GM19452 (cell line): ENCODE measurements around the gene ICE2.

Source experiments
- ATAC-seq: cut with Tn5 transposase; IDR thresholded peaks from one replicate; pipeline ENCODE4 v1.9.1; 2021; ENCODE audit not compliant: unreplicated experiment

ICE2 gene

DNA sequence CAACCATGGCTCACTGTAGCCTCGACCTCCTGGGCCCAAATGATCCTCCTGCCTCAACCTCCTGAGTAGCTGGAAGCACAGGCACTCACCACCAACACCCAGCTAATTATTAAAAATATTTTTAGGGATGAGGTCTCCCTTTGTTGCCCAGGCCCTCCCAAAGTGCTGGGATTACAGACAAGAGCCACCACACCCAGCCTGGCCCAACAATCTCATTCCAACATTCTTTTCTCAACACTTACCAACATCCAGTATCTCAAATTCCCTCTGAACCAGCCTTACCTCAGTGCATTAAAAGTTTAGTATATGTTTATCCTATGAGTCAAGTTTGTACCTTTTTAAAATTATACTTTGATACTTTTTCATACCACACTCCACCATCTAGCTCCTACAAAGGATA lies 106.2 kb downstream of the ICE2 start:
- no peak for ATAC-seq

DNA sequence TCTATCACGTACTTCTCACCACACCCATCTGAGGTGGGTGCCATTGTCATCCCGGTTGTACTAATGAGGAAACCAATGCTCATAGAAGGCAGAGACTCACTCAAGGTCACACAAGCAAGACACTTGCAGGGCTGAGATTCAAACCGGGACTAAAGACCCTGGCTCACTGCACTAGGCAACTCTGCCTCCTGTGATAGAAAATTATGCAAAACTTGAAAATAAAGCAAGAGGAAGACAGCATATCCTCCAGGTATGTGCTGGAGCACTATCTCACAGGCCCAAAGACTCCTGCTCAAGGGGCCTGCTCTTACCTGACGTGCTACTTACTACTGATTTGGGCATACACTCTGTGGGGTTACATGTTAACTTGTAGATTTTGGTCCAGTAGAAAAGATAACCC lies 106.7 kb downstream of the ICE2 start:
- no peak for ATAC-seq

DNA sequence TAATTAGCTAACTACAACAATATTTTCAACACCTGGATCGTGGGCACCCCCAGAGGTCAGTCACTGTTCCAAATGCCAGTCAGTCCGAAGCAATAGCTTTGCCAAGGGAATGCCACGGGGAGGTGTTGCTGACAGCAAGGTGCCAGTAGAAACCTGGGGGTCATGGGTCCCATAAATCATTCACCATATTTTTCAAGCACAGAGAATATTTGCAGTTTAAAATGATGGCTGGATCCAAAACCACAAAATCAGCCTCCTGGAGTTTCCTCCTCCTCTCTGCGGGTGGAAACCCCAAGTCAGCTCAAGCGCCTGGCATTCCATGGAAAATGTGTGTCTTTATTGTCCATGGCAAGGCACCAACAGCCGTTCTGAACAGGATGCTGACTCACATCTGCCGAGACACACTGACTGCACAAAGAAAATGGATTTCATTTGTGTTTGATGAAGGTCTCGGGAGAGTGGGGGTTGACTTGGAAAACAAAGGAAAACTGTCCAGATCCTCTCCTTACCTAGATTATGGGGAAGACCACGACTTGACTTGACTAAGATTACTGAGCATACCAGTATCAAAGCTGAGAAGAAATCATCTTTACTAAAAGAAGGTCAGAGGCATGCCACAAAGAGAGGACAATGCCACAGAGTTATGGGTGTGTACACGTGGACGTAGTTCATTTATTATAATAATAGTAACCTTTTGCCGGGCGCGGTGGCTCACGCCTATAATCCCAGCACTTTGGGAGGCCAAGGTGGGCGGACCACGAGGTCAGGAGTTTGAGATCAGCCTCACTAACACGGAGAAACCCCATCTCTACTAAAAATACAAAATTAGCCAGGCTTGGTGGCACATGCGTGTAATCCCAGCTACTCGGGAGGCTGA lies 107.5 kb downstream of the ICE2 start:
- no peak for ATAC-seq

DNA sequence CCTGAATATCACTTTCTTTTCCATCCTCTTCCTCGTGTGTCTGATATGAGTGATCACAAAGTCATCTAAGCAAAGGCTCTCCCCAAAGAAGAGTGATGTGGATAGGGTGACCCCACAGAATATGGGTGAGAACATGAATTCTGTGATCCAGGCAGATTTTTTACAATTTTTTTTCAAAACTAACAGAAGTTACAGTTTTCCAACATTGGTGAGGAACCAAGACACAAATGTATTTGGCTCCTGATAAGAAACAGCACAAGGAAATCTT lies 108.1 kb downstream of the ICE2 start:
- ATAC-seq, result no peak

DNA sequence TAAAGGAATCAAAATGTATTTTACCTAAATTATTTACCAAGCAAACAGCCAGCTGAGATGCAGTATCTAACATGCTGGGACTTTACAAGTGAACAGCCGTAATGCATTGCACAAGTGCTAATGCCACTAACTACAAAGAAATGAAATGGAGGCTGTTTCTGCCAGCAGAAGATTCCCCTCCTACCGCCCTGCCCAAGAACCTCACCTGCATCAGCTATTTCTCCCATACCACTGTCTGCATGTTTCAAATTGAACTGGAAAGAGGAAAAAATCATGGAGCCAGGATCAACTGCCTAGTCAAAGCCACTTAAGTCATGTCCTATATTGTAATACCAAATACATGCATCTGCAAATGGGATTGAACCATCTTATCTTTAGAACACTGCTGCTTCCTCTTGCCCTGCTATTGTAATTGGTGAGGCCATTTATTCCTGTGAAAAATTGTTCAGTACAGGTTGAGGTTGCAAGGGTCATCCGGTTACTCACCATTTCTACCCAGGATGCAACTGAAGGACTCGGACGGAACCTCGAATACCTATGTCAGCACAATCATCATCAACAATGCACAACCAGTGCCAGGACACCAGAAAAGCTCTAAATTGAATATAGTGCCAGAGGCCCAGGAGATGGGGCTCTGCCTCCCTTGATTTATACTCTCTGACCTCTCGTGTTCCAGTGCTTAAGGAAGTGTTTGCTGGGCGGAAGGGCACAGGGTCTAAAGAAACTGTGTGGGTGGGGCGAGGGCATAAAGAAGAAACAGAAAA lies 108.7 kb downstream of the ICE2 start:
- no peak for ATAC-seq

DNA sequence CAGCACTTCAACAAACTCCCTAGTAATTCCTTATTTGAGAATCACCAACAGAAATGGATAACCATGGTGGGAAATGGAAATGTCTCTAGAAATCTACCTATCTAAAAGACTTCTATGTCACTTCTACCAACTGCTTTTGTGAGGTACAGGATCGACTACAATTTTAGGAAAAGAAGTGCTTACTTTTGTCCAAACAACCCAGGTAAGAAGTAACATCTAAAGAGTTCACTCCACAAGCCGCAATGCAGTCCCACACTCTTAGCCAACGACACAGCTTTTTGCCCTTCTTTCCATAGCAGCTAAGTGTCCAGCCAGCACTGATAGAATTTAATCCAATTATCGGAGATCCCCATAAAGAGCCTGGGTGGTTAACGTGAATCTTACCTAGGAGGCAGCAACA lies 109.2 kb downstream of the ICE2 start:
- no peak for ATAC-seq
